Breast epithelium (tissue), 4 donors: ENCODE measurements around the gene UGT1A4. TPM values are rescaled to one million over a fixed set of nuclear protein-coding genes. Genes with fewer than 3 reads are reported as not detected.

Experiments
- DNase-seq, 2 donors: peaks; one replicate each; pipeline ENCODE4 v3.0.0-alpha.2; 2019; ENCODE audit warnings: low spot score in 2 of 2
- H3K27ac ChIP-seq, 2 donors: fragments of 200-600 bp; sonication (generic) in 1 of 2; one replicate each; pipeline ENCODE4 v1.5.1; 2016 to 2019; ENCODE audit warnings: mild to moderate bottlenecking in 1 of 2
- H3K27me3 ChIP-seq, 2 donors: fragments of 200-600 bp; sonication (generic) in 1 of 2; one replicate each; pipeline versions ENCODE4 v1.5.1 to v1.6.0; 2017 to 2019; ENCODE audit warnings: control low read depth in 1 of 2, mild to moderate bottlenecking in 1 of 2
- H3K36me3 ChIP-seq: fragments of 200-600 bp; one replicate; pipeline ENCODE4 v1.5.1; 2019
- H3K4me1 ChIP-seq, 2 donors: fragments of 200-600 bp; sonication (generic); one replicate each; pipeline ENCODE4 v1.5.1; 2016 to 2019; ENCODE audit warnings: control low read depth in 1 of 2
- H3K4me3 ChIP-seq, 3 donors: fragments of 200-600 bp; sonication (generic); 1 replicate in 2 of 3; 2 replicates in 1 of 3; pipeline ENCODE4 v1.5.1; 2016 to 2019; ENCODE audit warnings: mild to moderate bottlenecking in 3 of 3, moderate library complexity in 2 of 3
- H3K9me3 ChIP-seq, 2 donors: fragments of 200-600 bp; sonication (generic) in 1 of 2; one replicate each; pipeline ENCODE4 v1.5.1; 2016 to 2019; ENCODE audit warnings: control low read depth in 1 of 2
- CTCF ChIP-seq, 3 donors: fragments of 450-650 bp; IDR thresholded peaks; one replicate each; pipeline ENCODE4 v1.5.1; 2016 to 2017; ENCODE audit warnings: antibody characterized with exemption in 3 of 3, mild to moderate bottlenecking in 3 of 3, moderate library complexity in 3 of 3
- POLR2A ChIP-seq: fragments of 450-650 bp; IDR thresholded peaks from one replicate; pipeline ENCODE4 v1.6.1; 2016; ENCODE audit warnings: antibody characterized with exemption, mild to moderate bottlenecking, moderate library complexity
- POLR2AphosphoS5 ChIP-seq, 3 donors: sonication (generic); formaldehyde crosslinking; IDR thresholded peaks; one replicate each; pipeline ENCODE4 v1.6.1; 2017; ENCODE audit warnings: antibody characterized with exemption in 3 of 3
- intact Hi-C: fragments of 100-400 bp; cut with DNase I; formaldehyde crosslinking; loops from one replicate; pipeline ENCODE4 v1.15.1; 2023; ENCODE audit warnings: low total_unique reads
- total RNA-seq, 3 donors: library from RNA; depleted of rRNA; stranded (reverse); fragments of >200 nt; gene quantifications; one replicate each; pipeline ENCODE4 v1.1.0, GENCODE V29; 2016

Gene UGT1A4
- total RNA-seq, 3 donors from 2014 or later = not detected

- Histone ChIP-seq H3K4me1 (no peaks in the 10 kb centered on the region), H3K27ac (no peak overlapping the region), H3K36me3 (no peaks in the 10 kb centered on the region), H3K9me3 (no peaks in the 10 kb centered on the region), H3K27me3 (no peaks in the 10 kb centered on the region), H3K4me3 (no peak overlapping the region)
- TF ChIP-seq CTCF (IDR thresholded peaks at IDR 0.05) (no peak), POLR2A (no peak), POLR2AphosphoS5 (IDR thresholded peaks at IDR 0.05) (no peak)
- DNase-seq = no peak
- intact Hi-C loops = no loop called here
Measured at GRCh38 chr2:233821196-233821595, 102.7 kb downstream of the UGT1A4 start.

- intact Hi-C loops = no loop called here
- no peaks in the 10 kb centered on the region for H3K36me3 ChIP-seq
- no peak overlapping the region for H3K27ac ChIP-seq
- TF ChIP-seq POLR2A (no peak), CTCF (IDR thresholded peaks at IDR 0.05) (no peak), POLR2AphosphoS5 (IDR thresholded peaks at IDR 0.05) (no peak)
- no peaks in the 10 kb centered on the region for H3K4me1 ChIP-seq
- no peaks in the 10 kb centered on the region for H3K27me3 ChIP-seq
- DNase-seq = no peak
- no peaks in the 10 kb centered on the region for H3K9me3 ChIP-seq
- H3K4me3 ChIP-seq = no peak overlapping the region
Measured at GRCh38 chr2:233821709-233822100, 103.2 kb downstream of the UGT1A4 start.

- no peak for TF ChIP-seq CTCF (IDR thresholded peaks at IDR 0.05)
- TF ChIP-seq POLR2A = no peak
- no peak for TF ChIP-seq POLR2AphosphoS5 (IDR thresholded peaks at IDR 0.05)
- DNase-seq = no peak
- no peaks in the 10 kb centered on the region for H3K4me1 ChIP-seq
- no peak overlapping the region for H3K4me3 ChIP-seq
- no peak overlapping the region for H3K27ac ChIP-seq
- no peaks in the 10 kb centered on the region for H3K9me3 ChIP-seq
- no peaks in the 10 kb centered on the region for H3K36me3 ChIP-seq
- intact Hi-C loops = no loop called here
- no peaks in the 10 kb centered on the region for H3K27me3 ChIP-seq
Measured at GRCh38 chr2:233822101-233822771, 103.7 kb downstream of the UGT1A4 start.

Other genes starting within 250 kb of the UGT1A4 start
- gene USP40, start 152.0 kb upstream of the UGT1A4 start, total RNA-seq = 10 to 100 TPM; 29.2 to 53.4 (median 35.2) TPM
- gene UGT1A8, start 101.1 kb upstream of the UGT1A4 start, total RNA-seq = not detected
- not detected for gene UGT1A10, start 82.3 kb upstream of the UGT1A4 start, total RNA-seq
- not detected for gene UGT1A9, start 46.8 kb upstream of the UGT1A4 start, total RNA-seq
- gene UGT1A7, start 36.8 kb upstream of the UGT1A4 start, total RNA-seq = not detected
- not detected for gene UGT1A6, start 25.8 kb upstream of the UGT1A4 start, total RNA-seq
- not detected for gene UGT1A5, start 5.8 kb upstream of the UGT1A4 start, total RNA-seq
- gene UGT1A3, start 10.3 kb downstream of the UGT1A4 start, total RNA-seq = under 1 TPM in 1 of 3 donors, not detected in 2; 0.16 TPM
- not detected for gene UGT1A1, start 41.5 kb downstream of the UGT1A4 start, total RNA-seq
- gene MROH2A, start 59.6 kb downstream of the UGT1A4 start, total RNA-seq = not detected
- 1 to 10 TPM in 1 of 3 donors, under 1 TPM in 1, not detected in 1; 0.33 to 3.0 TPM for gene HJURP, start 135.8 kb downstream of the UGT1A4 start, total RNA-seq
- not detected for gene TRPM8, start 198.6 kb downstream of the UGT1A4 start, total RNA-seq